ENCODE data around the gene MAX. TPM values are rescaled to one million over a fixed set of nuclear protein-coding genes. Genes with fewer than 3 reads are reported as not detected.

The MAX gene
- total and polyA plus RNA-seq, 2 of the 8 experiments (the other 6 are each of a cell fraction or from before 2014, with no cell fraction given): 36.9 to 65.1 TPM

DNA sequence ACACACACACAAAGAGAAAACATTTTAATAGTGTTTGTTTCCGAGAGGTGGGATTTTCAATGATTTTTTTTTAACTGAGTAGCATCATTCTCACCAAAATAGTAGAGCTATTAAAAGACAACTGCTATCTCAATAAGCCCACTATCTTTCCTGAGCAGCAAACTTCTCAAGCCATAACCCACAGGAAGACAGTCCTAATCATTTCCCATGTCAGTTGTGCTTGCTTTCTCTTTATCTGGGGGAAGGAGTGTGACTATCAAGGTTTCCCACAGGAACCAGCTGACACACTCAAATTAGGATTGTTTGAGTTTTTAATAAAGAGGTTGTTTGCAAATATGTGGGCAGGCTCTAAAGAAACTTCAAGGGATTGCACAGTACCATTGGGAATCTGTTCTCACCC, 4.9 kb upstream of the MAX start:
- Histone ChIP-seq H2AK5ac (ENCODE audit: low read depth, low read length) (no peak overlapping the region), H4K20me1 (replicated peaks in 1 of 2; ENCODE audit: control insufficient read depth in 1 of 2, insufficient read depth in 2 of 2, low read length in 2 of 2) (no peaks in the 10 kb centered on the region), H3K9me3 (ENCODE audit: insufficient read depth in 2 of 2, low read depth in 1 of 2, low read length in 1 of 2) (no peaks in the 10 kb centered on the region), H2BK20ac (ENCODE audit: low read length) (no peak overlapping the region), H3K9ac (replicated peaks in 1 of 4; ENCODE audit: extremely low read depth in 1 of 4, low read depth in 3 of 4, low read length in 3 of 4) (no peak overlapping the region), H3K36me3 (ENCODE audit: control insufficient read depth in 2 of 4, insufficient read depth in 4 of 4, low read length in 3 of 4) (no peaks in the 10 kb centered on the region), H3K14ac (ENCODE audit: insufficient read length) (no peak overlapping the region), H3K4me2 (ENCODE audit: insufficient read depth in 1 of 2, low read depth in 2 of 2, low read length in 2 of 2) (no peak overlapping the region), H3K23me2 (ENCODE audit: low read depth, low read length) (peaks cover 5% of the 10 kb centered on the region; the same call in 1 of the 2 replicates), H3K27ac (ENCODE audit: low read depth, low read length) (no peak overlapping the region), H2BK5ac (ENCODE audit: low read depth, low read length) (no peak overlapping the region), H4K91ac (replicated peaks; ENCODE audit: insufficient read length, low read length) (no peak overlapping the region), H3K4me3 (ENCODE audit: extremely low read depth in 1 of 4, insufficient read depth in 2 of 4, low read depth in 3 of 4, low read length in 4 of 4) (no peak overlapping the region), H3K27me3 (replicated peaks in 1 of 4; ENCODE audit: control insufficient read depth in 3 of 4, extremely low read depth in 1 of 4, insufficient read depth in 3 of 4, low read length in 3 of 4) (no peaks in the 10 kb centered on the region; a peak in 2 of 7 replicates), H2BK12ac (ENCODE audit: low read depth, low read length) (no peak overlapping the region), H3K79me1 (ENCODE audit: low read depth, low read length) (no peaks in the 10 kb centered on the region), H4K8ac (ENCODE audit: extremely low read depth, insufficient read depth, low read length) (no peak overlapping the region), H3K23ac (ENCODE audit: insufficient read length) (no peak overlapping the region), H3K56ac (replicated peaks; ENCODE audit: insufficient read length, low read depth, low read length) (no peak overlapping the region), H3K18ac (ENCODE audit: extremely low read depth, low read length) (no peak overlapping the region), H3K4ac (replicated peaks; ENCODE audit: insufficient read length, low read depth, low read length) (no peak overlapping the region), H2AFZ (ENCODE audit: low read length) (no peak overlapping the region), H2BK120ac (replicated peaks; ENCODE audit: low read depth, low read length) (no peak overlapping the region), H3K4me1 (replicated peaks in 1 of 4; ENCODE audit: control insufficient read depth in 3 of 4, insufficient read depth in 4 of 4, low read length in 3 of 4) (peaks cover 0 to 1% (median 0%) of the 10 kb centered on the region in 4 experiments; a peak in 2 of 7 replicates), H3K79me2 (ENCODE audit: control insufficient read depth in 1 of 2, insufficient read depth in 2 of 2, low read length in 2 of 2) (no peaks in the 10 kb centered on the region), H4K5ac (ENCODE audit: insufficient read length, low read depth, low read length) (no peak overlapping the region), H2BK15ac (ENCODE audit: low read length) (no peak overlapping the region)
- POLR2A ChIA-PET (ENCODE audit: partially characterized antibody): interaction anchor here (0.6 kb wide), 1 partner anchor 13 kb away, joined by 3 read pairs; no protein-coding TSS in a partner anchor
- DNase-seq (ENCODE audit: low read depth in 1 of 2, low spot score in 2 of 2) (no peak), FAIRE-seq (no peak)
- TF ChIP-seq CBX5 (IDR thresholded peaks at IDR 0.05; ENCODE audit: low read depth, low read length) (no peak), TAF7 (optimal IDR thresholded peaks at IDR 0.05; ENCODE audit: borderline replicate concordance, low read depth, low read length) (no peak), RBBP5 (IDR thresholded peaks at IDR 0.05; ENCODE audit: borderline replicate concordance, low read depth, low read length) (no peak)
- TF ChIP-seq, protein P1, sequence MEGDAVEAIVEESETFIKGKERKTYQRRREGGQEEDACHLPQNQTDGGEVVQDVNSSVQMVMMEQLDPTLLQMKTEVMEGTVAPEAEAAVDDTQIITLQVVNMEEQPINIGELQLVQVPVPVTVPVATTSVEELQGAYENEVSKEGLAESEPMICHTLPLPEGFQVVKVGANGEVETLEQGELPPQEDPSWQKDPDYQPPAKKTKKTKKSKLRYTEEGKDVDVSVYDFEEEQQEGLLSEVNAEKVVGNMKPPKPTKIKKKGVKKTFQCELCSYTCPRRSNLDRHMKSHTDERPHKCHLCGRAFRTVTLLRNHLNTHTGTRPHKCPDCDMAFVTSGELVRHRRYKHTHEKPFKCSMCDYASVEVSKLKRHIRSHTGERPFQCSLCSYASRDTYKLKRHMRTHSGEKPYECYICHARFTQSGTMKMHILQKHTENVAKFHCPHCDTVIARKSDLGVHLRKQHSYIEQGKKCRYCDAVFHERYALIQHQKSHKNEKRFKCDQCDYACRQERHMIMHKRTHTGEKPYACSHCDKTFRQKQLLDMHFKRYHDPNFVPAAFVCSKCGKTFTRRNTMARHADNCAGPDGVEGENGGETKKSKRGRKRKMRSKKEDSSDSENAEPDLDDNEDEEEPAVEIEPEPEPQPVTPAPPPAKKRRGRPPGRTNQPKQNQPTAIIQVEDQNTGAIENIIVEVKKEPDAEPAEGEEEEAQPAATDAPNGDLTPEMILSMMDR (IDR thresholded peaks at IDR 0.05; ENCODE audit: control extremely low read depth in 1 of 3, insufficient read depth in 1 of 3, low read depth in 1 of 3, low read length in 3 of 3): no peak
- 85% methylated on average over 1 of the region's 1 CpG; no CpG with 5 or more reads in 1 of the 2 experiments for WGBS, 2 experiments (ENCODE audit: extremely low coverage in 1 of 2, insufficient coverage in 1 of 2, insufficient read length in 1 of 2, insufficient replicate concordance in 2 of 2, low coverage in 1 of 2, low lambda C conversion rate in 2 of 2, missing lambda C conversion rate in 1 of 2)
- CTCF ChIA-PET (ENCODE audit: partially characterized antibody): interaction anchor here (0.6 to 1.2 kb wide), 2 partner anchors 10 to 211 kb away, joined by 4 to 8 read pairs; no protein-coding TSS in a partner anchor
